SK-N-SH (cell line): ENCODE measurements around the gene BMPR1A. TPM values are rescaled to one million over a fixed set of nuclear protein-coding genes. Genes with fewer than 3 reads are reported as not detected.
A peak's percentile ranks its signal among the peaks of the same experiment; 100 is the strongest.

ENCODE experiments used
- CTCF ChIA-PET: fragments of 300-600, 350-600 bp; formaldehyde crosslinking; extraction: SDS; loops from one replicate; lab custom pipeline; 2021; lab: Yijun Ruan, JAX
- POLR2A ChIA-PET: fragments of 350-600 bp; sonication (Branson Sonifier 250); formaldehyde crosslinking; extraction: SDS; loops from one replicate; lab custom pipeline; 2020; ENCODE audit warnings: antibody characterized with exemption, inconsistent platforms; lab: Yijun Ruan, JAX
- DNase-seq: peaks from one replicate; pipeline ENCODE4 v3.0.0; 2012
- H2AFZ ChIP-seq: fragments of 200-600 bp; sonication (generic); 2 replicates; pipeline ENCODE4 v1.8.1; 2016; ENCODE audit warnings: antibody characterized with exemption, mild to moderate bottlenecking, low read depth
- H3F3A ChIP-seq: fragments of 200-600 bp; sonication (generic); replicated peaks from 2 replicates; pipeline ENCODE3; 2016; ENCODE audit warnings: antibody characterized with exemption, mild to moderate bottlenecking; ENCODE audit not compliant: insufficient read depth
- H3K27ac ChIP-seq, 2 experiments: fragments of 200-500 bp in 1 of 2; fragments of 200-600 bp in 1 of 2; sonication (Bioruptor generic) in 1 of 2; sonication (generic), shearing (Covaris generic) in 1 of 2; 2 replicates each; pipeline versions ENCODE4 v1.5.1 to v1.6.1; 2014 to 2016; ENCODE audit warnings: low read depth in 2 of 2, inconsistent platforms in 1 of 2, low read length in 1 of 2, mild to moderate bottlenecking in 1 of 2, mixed read lengths in 1 of 2
- H3K27me3 ChIP-seq: fragments of 200-600 bp; sonication (generic), shearing (Covaris generic); 2 replicates; pipeline ENCODE4 v1.6.1; 2016; ENCODE audit warnings: mixed run types; ENCODE audit not compliant: insufficient read depth
- H3K36me3 ChIP-seq, 2 experiments: fragments of 200-500 bp in 1 of 2; fragments of 200-600 bp in 1 of 2; sonication (Bioruptor generic) in 1 of 2; sonication (generic) in 1 of 2; replicated peaks in 1 of 2; 2 replicates each; pipeline versions ENCODE3 to v1.5.1; 2014 to 2016; ENCODE audit warnings: low read length in 1 of 2, mild to moderate bottlenecking in 1 of 2; ENCODE audit not compliant: insufficient read depth in 2 of 2, control insufficient read depth in 1 of 2
- H3K4me1 ChIP-seq, 2 experiments: fragments of 200-500 bp in 1 of 2; fragments of 200-600 bp in 1 of 2; sonication (Bioruptor generic) in 1 of 2; sonication (generic), shearing (Covaris generic) in 1 of 2; 2 replicates each; pipeline versions ENCODE4 v1.5.1 to v1.6.1; 2014 to 2016; ENCODE audit warnings: low read depth in 1 of 2, low read length in 1 of 2, mixed run types in 1 of 2; ENCODE audit not compliant: insufficient read depth in 2 of 2, control insufficient read depth in 1 of 2
- H3K4me2 ChIP-seq: fragments of 200-600 bp; sonication (generic), shearing (Covaris generic); 2 replicates; pipeline ENCODE4 v1.6.1; 2017; ENCODE audit warnings: mixed run types
- H3K4me3 ChIP-seq, 2 experiments: fragments of 200-500 bp in 1 of 2; fragments of 200-600 bp in 1 of 2; sonication (Bioruptor generic) in 1 of 2; sonication (generic), shearing (Covaris generic) in 1 of 2; 2 replicates each; pipeline versions ENCODE4 v1.5.1 to v1.8.1; 2014 to 2016; ENCODE audit warnings: low read depth in 2 of 2, inconsistent platforms in 1 of 2, low read length in 1 of 2, mild to moderate bottlenecking in 1 of 2, mixed read lengths in 1 of 2, moderate library complexity in 1 of 2
- H3K79me2 ChIP-seq: fragments of 200-600 bp; sonication (generic); 2 replicates; pipeline ENCODE4 v1.8.1; 2017; ENCODE audit warnings: mild to moderate bottlenecking; ENCODE audit not compliant: insufficient read depth
- H3K9ac ChIP-seq: fragments of 200-600 bp; sonication (generic); 2 replicates; pipeline ENCODE4 v1.6.1; 2017; ENCODE audit warnings: mixed run types
- H3K9me2 ChIP-seq: fragments of 200-600 bp; sonication (generic); 2 replicates; pipeline ENCODE4 v1.6.1; 2017; ENCODE audit warnings: mixed run types
- H3K9me3 ChIP-seq: fragments of 200-600 bp; sonication (generic); 2 replicates; pipeline ENCODE4 v1.6.1; 2017; ENCODE audit warnings: mixed run types, mild to moderate bottlenecking, moderate library complexity
- H4K20me1 ChIP-seq: fragments of 200-600 bp; sonication (generic); 2 replicates; pipeline ENCODE4 v1.6.1; 2017; ENCODE audit warnings: mild to moderate bottlenecking, mixed run types; ENCODE audit not compliant: insufficient read depth
- EP300 ChIP-seq, 2 experiments: IDR thresholded peaks; 2 replicates each; pipeline versions ENCODE4 v1.4.0 to v1.6.1; 2012; ENCODE audit warnings: borderline replicate concordance in 1 of 2, low read depth in 1 of 2, low read length in 1 of 2
- FOSL2 ChIP-seq: IDR thresholded peaks from 2 replicates; pipeline ENCODE4 v1.4.0; 2012; ENCODE audit warnings: low read depth, mild to moderate bottlenecking, moderate library complexity, borderline replicate concordance
- JUND ChIP-seq: IDR thresholded peaks from 2 replicates; pipeline ENCODE4 v1.4.0; 2012
- NFIC ChIP-seq: IDR thresholded peaks from 2 replicates; pipeline ENCODE4 v1.4.0; 2012; ENCODE audit warnings: borderline replicate concordance
- NRF1 ChIP-seq: IDR thresholded peaks from 2 replicates; pipeline ENCODE4 v1.6.1; 2012; ENCODE audit warnings: low read depth, mild to moderate bottlenecking, low read length
- RAD21 ChIP-seq: IDR thresholded peaks from 2 replicates; pipeline ENCODE4 v1.6.1; 2012; ENCODE audit warnings: mild to moderate bottlenecking, low read length
- RCOR1 ChIP-seq: fragments of 150-350 bp; IDR thresholded peaks from 2 replicates; pipeline ENCODE4 v1.6.1; 2017; ENCODE audit warnings: antibody characterized with exemption, low read length
- RFX5 ChIP-seq: IDR thresholded peaks from 2 replicates; pipeline ENCODE4 v1.6.1; 2012; ENCODE audit warnings: mild to moderate bottlenecking, improper control_type of control experiment, low read length
- SMC3 ChIP-seq: IDR thresholded peaks from 2 replicates; pipeline ENCODE4 v1.6.1; 2012; ENCODE audit warnings: low read depth, low read length, improper control_type of control experiment
- WGBS: methylation state at CpG from one replicate; pipeline ENCODE4 v1.1.6; 2017; ENCODE audit warnings: low lambda C conversion rate; 5-methylcytosine and 5-hydroxymethylcytosine counted together
- polyA plus RNA-seq, 3 experiments: library from polyadenylated mRNA; depleted of rRNA; stranded (reverse); fragments of >200 nt; gene quantifications; 2 replicates each; pipeline ENCODE4 v1.2.3, GENCODE V29; 2012
- TF ChIP-seq, protein P1 (sequence below): IDR thresholded peaks from 2 replicates; pipeline ENCODE4; 2012
- TF ChIP-seq, protein P2 (sequence below): fragments of 150-350 bp; IDR thresholded peaks from 2 replicates; pipeline ENCODE4 v1.6.1; 2016; ENCODE audit warnings: mild to moderate bottlenecking, low read depth, low read length
- TF ChIP-seq, protein P3 (sequence below): IDR thresholded peaks from 2 replicates; pipeline ENCODE4 v1.4.0; 2012; ENCODE audit warnings: low read depth, borderline replicate concordance
- TF ChIP-seq, protein P4 (sequence below): fragments of 200-600 bp; sonication (generic); IDR thresholded peaks from 2 replicates; pipeline ENCODE4 v1.6.1; 2017; ENCODE audit warnings: antibody characterized with exemption, mild to moderate bottlenecking, moderate library complexity

Gene BMPR1A
- polyA plus RNA-seq, 1 of the 3 experiments (the other 2 are of a cell fraction): 12.7 TPM

DNA sequence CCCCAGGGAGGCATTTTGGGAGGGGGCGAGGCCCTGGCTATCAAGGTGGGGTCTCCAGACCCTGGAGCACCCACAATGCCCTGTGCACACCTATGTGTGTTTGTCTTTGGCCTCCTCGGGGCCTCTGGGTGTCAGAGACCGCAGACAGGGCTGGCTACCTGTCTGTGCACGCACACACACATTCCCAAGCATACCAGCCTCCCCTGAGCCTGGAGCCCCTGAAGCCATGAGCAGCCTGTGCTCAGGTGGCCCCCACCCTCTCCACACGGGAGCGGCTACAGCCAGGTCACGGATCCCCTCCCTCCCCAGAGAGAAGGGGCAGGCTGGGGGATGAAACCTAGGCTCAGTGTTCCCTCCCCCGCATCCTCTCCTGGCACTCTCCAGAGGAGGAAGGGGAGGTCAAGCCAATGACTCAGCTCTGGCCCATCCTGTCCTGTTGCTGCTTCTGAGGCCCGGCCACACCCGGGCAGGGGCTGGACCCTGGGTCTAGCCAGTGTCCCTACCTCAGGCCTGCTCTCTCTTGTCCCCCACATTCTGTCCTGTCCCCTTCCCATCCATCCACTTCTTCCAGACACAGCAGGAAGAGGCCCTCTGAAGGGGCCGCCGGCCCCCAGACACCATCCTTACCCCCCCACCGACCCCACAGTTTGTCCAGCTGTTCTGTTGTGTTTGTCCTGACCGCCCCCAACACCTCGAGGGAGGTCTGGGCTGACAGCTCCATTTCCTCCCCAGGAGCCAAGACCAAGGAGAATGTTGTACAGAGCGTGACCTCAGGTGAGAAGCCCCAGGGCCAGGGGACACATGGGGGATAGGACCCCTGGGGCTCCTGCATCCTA is 202.7 kb downstream of the BMPR1A start:
- Histone ChIP-seq H3K9ac (no peak overlapping the region), H3K4me3 (no peak overlapping the region), H3K9me3 (no peaks in the 10 kb centered on the region), H3K36me3 (no peaks in the 10 kb centered on the region), H3K27me3 (no peaks in the 10 kb centered on the region), H3K4me2 (peak overlapping the region; percentile 4; the same call in 1 of the 2 replicates), H3K27ac (no peak overlapping the region), H3F3A (no peaks in the 10 kb centered on the region), H3K4me1 (peaks cover 6 to 11% of the 10 kb centered on the region in 2 experiments; a peak in 2 of 4 replicates), H3K9me2 (no peaks in the 10 kb centered on the region), H3K79me2 (no peaks in the 10 kb centered on the region), H2AFZ (peak overlapping the region; percentile 29; the same call in 1 of the 2 replicates), H4K20me1 (no peaks in the 10 kb centered on the region)
- ChIA-PET POLR2A (no interaction called here), CTCF (interaction anchor here (1.5 to 2.0 kb wide), 3 partner anchors 10 to 11 kb away, joined by 5 to 6 read pairs (median 6); no protein-coding TSS in a partner anchor)
- DNase-seq: peak; percentile 38
- TF ChIP-seq NFIC (0 out of 2 replicates have a peak, but pooled peaks have one; percentile 29), JUND (no peak), RAD21 (no peak), FOSL2 (peak; percentile 58; the same call in 1 of the 2 replicates)
- 64% methylated on average over 10 of the region's 16 CpGs for WGBS

DNA sequence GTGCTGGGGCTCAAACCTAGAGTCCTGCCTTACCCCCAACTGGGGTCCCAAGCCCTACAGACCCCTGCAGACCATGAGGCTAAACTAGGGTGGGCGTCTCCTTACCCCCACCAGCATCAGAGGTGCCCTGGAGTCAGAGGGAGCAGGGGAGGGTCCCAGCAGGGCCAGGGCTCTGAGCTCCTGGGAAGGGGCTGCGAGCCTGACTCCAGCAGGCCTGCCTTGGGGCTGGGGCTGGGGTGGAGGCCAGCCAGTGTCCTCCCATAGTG is 203.3 kb downstream of the BMPR1A start:
- no peak for DNase-seq
- Histone ChIP-seq H3F3A (no peaks in the 10 kb centered on the region), H3K4me3 (no peak overlapping the region), H2AFZ (no peak overlapping the region), H3K27me3 (no peaks in the 10 kb centered on the region), H3K27ac (no peak overlapping the region), H3K4me2 (peak overlapping the region; percentile 4; the same call in 1 of the 2 replicates), H4K20me1 (no peaks in the 10 kb centered on the region), H3K36me3 (no peaks in the 10 kb centered on the region), H3K4me1 (peaks cover 6 to 11% of the 10 kb centered on the region in 2 experiments; a peak in 2 of 4 replicates), H3K79me2 (no peaks in the 10 kb centered on the region), H3K9ac (no peak overlapping the region), H3K9me3 (no peaks in the 10 kb centered on the region), H3K9me2 (no peaks in the 10 kb centered on the region)
- ChIA-PET POLR2A (no interaction called here), CTCF (interaction anchor here (1.7 to 2.0 kb wide), 3 partner anchors 10 to 14 kb away, joined by 5 to 6 read pairs (median 6); no protein-coding TSS in a partner anchor)
- TF ChIP-seq EP300 (IDR thresholded peaks at IDR 0.05; ENCODE audit: borderline replicate concordance in 1 of 2, low read depth in 1 of 2, low read length in 1 of 2): no peak
- no peak for TF ChIP-seq RFX5
- WGBS: 80% methylated on average over 1 of the region's 2 CpGs

DNA sequence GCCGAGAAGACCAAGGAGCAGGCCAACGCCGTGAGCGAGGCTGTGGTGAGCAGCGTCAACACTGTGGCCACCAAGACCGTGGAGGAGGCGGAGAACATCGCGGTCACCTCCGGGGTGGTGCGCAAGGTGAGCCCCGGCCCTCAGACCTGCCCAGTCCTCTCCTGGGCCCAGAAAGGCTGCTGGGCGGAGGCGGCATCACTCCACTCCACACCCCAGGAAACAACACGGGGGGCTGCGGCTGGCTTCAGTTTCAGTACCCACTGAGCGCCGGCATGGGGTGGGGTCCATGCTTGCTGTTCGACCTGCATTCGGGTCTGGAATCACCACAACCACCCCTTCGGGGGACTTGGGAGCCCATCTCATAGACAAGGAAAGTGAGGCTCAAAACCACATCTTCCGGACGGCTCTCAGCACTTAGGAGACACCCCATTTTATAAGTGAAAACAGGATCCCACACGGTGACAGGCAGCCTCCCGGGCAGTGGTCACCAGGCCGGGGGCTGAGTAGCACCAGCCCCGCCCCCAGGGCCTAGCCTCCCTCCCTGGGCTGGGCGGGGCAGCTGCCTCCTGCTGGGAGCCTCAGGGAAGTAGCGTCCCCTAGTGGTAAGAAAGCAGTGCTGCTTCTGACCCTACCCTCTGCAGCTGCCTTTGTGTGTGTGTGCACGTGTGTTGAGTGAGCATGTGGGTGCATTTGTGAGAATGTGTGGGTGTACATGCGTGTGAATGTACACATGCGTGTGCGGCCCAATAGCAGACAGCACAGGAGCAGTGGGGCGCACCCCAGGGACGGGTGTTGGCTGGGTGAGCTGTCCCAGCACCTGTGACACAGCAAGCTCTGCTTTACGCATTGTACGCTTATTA is 203.8 kb downstream of the BMPR1A start:
- Histone ChIP-seq H3K4me2 (no peak overlapping the region), H3K9me3 (no peaks in the 10 kb centered on the region), H3K4me1 (peaks cover 5 to 11% of the 10 kb centered on the region in 2 experiments; a peak in 2 of 4 replicates), H3F3A (no peaks in the 10 kb centered on the region), H3K9ac (no peak overlapping the region), H3K4me3 (peak overlapping the region in 1 of 2 experiments; percentile 47; a peak in 1 of 4 replicates), H2AFZ (no peak overlapping the region), H4K20me1 (no peaks in the 10 kb centered on the region), H3K27me3 (no peaks in the 10 kb centered on the region), H3K27ac (no peak overlapping the region), H3K9me2 (no peaks in the 10 kb centered on the region), H3K79me2 (no peaks in the 10 kb centered on the region), H3K36me3 (no peaks in the 10 kb centered on the region)
- 86% methylated on average over 30 of the region's 37 CpGs for WGBS
- POLR2A ChIA-PET: interaction anchor here (0.6 kb wide), 1 partner anchor 546 kb away, joined by 3 read pairs; no protein-coding TSS in a partner anchor
- CTCF ChIA-PET: interaction anchor here (0.5 to 2.0 kb wide), 9 partner anchors 10 to 1096 kb away, joined by 3 to 6 read pairs (median 4); no protein-coding TSS in a partner anchor
- DNase-seq: peak; percentile 76
- TF ChIP-seq, protein P1, sequence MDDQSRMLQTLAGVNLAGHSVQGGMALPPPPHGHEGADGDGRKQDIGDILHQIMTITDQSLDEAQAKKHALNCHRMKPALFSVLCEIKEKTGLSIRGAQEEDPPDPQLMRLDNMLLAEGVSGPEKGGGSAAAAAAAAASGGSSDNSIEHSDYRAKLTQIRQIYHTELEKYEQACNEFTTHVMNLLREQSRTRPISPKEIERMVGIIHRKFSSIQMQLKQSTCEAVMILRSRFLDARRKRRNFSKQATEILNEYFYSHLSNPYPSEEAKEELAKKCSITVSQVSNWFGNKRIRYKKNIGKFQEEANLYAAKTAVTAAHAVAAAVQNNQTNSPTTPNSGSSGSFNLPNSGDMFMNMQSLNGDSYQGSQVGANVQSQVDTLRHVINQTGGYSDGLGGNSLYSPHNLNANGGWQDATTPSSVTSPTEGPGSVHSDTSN: no peak
- TF ChIP-seq, protein P2, sequence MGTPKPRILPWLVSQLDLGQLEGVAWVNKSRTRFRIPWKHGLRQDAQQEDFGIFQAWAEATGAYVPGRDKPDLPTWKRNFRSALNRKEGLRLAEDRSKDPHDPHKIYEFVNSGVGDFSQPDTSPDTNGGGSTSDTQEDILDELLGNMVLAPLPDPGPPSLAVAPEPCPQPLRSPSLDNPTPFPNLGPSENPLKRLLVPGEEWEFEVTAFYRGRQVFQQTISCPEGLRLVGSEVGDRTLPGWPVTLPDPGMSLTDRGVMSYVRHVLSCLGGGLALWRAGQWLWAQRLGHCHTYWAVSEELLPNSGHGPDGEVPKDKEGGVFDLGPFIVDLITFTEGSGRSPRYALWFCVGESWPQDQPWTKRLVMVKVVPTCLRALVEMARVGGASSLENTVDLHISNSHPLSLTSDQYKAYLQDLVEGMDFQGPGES: no peak
- TF ChIP-seq SMC3 (peak; percentile 51), RAD21 (peak; percentile 62), RCOR1 (no peak), FOSL2 (no peak), NRF1 (no peak), JUND (no peak)
- TF ChIP-seq, protein P3, sequence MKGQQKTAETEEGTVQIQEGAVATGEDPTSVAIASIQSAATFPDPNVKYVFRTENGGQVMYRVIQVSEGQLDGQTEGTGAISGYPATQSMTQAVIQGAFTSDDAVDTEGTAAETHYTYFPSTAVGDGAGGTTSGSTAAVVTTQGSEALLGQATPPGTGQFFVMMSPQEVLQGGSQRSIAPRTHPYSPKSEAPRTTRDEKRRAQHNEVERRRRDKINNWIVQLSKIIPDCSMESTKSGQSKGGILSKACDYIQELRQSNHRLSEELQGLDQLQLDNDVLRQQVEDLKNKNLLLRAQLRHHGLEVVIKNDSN: no peak
- TF ChIP-seq, protein P4, sequence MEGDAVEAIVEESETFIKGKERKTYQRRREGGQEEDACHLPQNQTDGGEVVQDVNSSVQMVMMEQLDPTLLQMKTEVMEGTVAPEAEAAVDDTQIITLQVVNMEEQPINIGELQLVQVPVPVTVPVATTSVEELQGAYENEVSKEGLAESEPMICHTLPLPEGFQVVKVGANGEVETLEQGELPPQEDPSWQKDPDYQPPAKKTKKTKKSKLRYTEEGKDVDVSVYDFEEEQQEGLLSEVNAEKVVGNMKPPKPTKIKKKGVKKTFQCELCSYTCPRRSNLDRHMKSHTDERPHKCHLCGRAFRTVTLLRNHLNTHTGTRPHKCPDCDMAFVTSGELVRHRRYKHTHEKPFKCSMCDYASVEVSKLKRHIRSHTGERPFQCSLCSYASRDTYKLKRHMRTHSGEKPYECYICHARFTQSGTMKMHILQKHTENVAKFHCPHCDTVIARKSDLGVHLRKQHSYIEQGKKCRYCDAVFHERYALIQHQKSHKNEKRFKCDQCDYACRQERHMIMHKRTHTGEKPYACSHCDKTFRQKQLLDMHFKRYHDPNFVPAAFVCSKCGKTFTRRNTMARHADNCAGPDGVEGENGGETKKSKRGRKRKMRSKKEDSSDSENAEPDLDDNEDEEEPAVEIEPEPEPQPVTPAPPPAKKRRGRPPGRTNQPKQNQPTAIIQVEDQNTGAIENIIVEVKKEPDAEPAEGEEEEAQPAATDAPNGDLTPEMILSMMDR: peak; percentile 71
